HG02588 (cell line): ENCODE results near the gene GRID2.
"Not testable (repeated sequence)": the region's sequence is repeated elsewhere in the genome, so short reads cannot be mapped to it uniquely, and the experiment has no call there.

Source experiments
- ATAC-seq: cut with Tn5 transposase; IDR thresholded peaks from one replicate; pipeline ENCODE4 v1.9.1; 2021; ENCODE audit warnings: mild to moderate bottlenecking, moderate library complexity; ENCODE audit not compliant: unreplicated experiment

Gene GRID2

GRCh38 chr4:92303621-92304027, at the start of gene GRID2:
Gene GRID2, plus strand, starts transcription at chr4:92303966.
- no peak for ATAC-seq

- no peak for ATAC-seq
These were observed 49.6 kb upstream of the GRID2 start for GRCh38 chr4:92253986-92254671.

GRCh38 chr4:92254767-92255442, 48.9 kb upstream of the GRID2 start:
- ATAC-seq: no peak

- ATAC-seq: no peak
These were observed 47.9 kb upstream of the GRID2 start for GRCh38 chr4:92255920-92256244.

GRCh38 chr4:92257931-92258857, 45.6 kb upstream of the GRID2 start:
- no peak for ATAC-seq

GRCh38 chr4:92261256-92261655, 42.5 kb upstream of the GRID2 start:
- ATAC-seq: no peak

- ATAC-seq: no peak
These were observed 41.4 kb upstream of the GRID2 start for GRCh38 chr4:92262371-92262770.

GRCh38 chr4:92263010-92263409, 40.8 kb upstream of the GRID2 start:
- ATAC-seq: no peak

- ATAC-seq: no peak
These were observed 40.2 kb upstream of the GRID2 start for GRCh38 chr4:92263575-92263974.

GRCh38 chr4:92264163-92264562, 39.6 kb upstream of the GRID2 start:
- ATAC-seq: no peak

- ATAC-seq: no peak
These were observed 38.7 kb upstream of the GRID2 start for GRCh38 chr4:92265021-92265420.

- no peak for ATAC-seq
These were observed 38.0 kb upstream of the GRID2 start for GRCh38 chr4:92265798-92266197.

GRCh38 chr4:92266521-92266920, 37.2 kb upstream of the GRID2 start:
- no peak for ATAC-seq

GRCh38 chr4:92268642-92269041, 35.1 kb upstream of the GRID2 start:
- no peak for ATAC-seq

GRCh38 chr4:92270908-92271307, 32.9 kb upstream of the GRID2 start:
- ATAC-seq: no peak

- not testable (repeated sequence) for ATAC-seq
These were observed 32.2 kb upstream of the GRID2 start for GRCh38 chr4:92271551-92271950.

- not testable (repeated sequence) for ATAC-seq
These were observed 26.5 kb upstream of the GRID2 start for GRCh38 chr4:92277057-92277881.

- no peak for ATAC-seq
These were observed 24.5 kb upstream of the GRID2 start for GRCh38 chr4:92279296-92279695.

- no peak for ATAC-seq
These were observed 4.6 kb upstream of the GRID2 start for GRCh38 chr4:92299152-92299551.

- no peak for ATAC-seq
These were observed 355 bp downstream of the GRID2 start for GRCh38 chr4:92304121-92304520.

- ATAC-seq: no peak
These were observed 840 bp downstream of the GRID2 start for GRCh38 chr4:92304606-92305005.
